ENCODE results near the gene ZNF280A. TPM values are rescaled to one million over a fixed set of nuclear protein-coding genes. Genes with fewer than 3 reads are reported as not detected.

The ZNF280A gene
- polyA plus RNA-seq, 1 donor from 2014 or later = not detected

- Histone ChIP-seq H3K27ac (ENCODE audit: low read length) (no peak overlapping the region), H3K79me2 (replicated peaks; ENCODE audit: insufficient read depth, low read length) (no peaks in the 10 kb centered on the region), H3K9me2 (ENCODE audit: insufficient read depth, low read length) (no peaks in the 10 kb centered on the region), H3F3A (ENCODE audit: insufficient read depth, low read length, poor library complexity, severe bottlenecking) (no peaks in the 10 kb centered on the region), H3K4me3 (ENCODE audit: low read length) (no peak overlapping the region), H3K27me3 (ENCODE audit: insufficient read depth, low read depth, low read length) (no peaks in the 10 kb centered on the region), H4K20me1 (ENCODE audit: insufficient read depth) (no peaks in the 10 kb centered on the region), H3K36me3 (ENCODE audit: insufficient read depth, low read length) (no peaks in the 10 kb centered on the region), H3K4me2 (ENCODE audit: low read length) (no peak overlapping the region), H3K9me3 (ENCODE audit: low read length) (no peaks in the 10 kb centered on the region), H3K9ac (ENCODE audit: low read length) (no peak overlapping the region), H2AFZ (ENCODE audit: low read depth, low read length) (no peak overlapping the region)
- TF ChIP-seq REST (IDR thresholded peaks at IDR 0.05; ENCODE audit: borderline replicate concordance) (no peak), EZH2 (IDR thresholded peaks at IDR 0.05; ENCODE audit: borderline replicate concordance, insufficient read depth, low read length, poor library complexity, severe bottlenecking) (no peak), RAD21 (conservative IDR thresholded peaks at IDR 0.05) (no peak), CTCF (IDR thresholded peaks at IDR 0.05; ENCODE audit: poor library complexity, severe bottlenecking) (no peak), SMC3 (conservative IDR thresholded peaks at IDR 0.05; ENCODE audit: poor library complexity) (no peak), TAF1 (IDR thresholded peaks at IDR 0.05; ENCODE audit: low read depth) (no peak), POLR2AphosphoS5 (IDR thresholded peaks at IDR 0.05) (no peak), EP300 (conservative IDR thresholded peaks at IDR 0.05; ENCODE audit: poor library complexity, severe bottlenecking) (no peak), MXI1 (conservative IDR thresholded peaks at IDR 0.05; ENCODE audit: poor library complexity, severe bottlenecking) (no peak)
These were observed 11.9 kb upstream of the ZNF280A start for GRCh38 chr22:22531770-22532546.

- H3F3A ChIP-seq (ENCODE audit: insufficient read depth, low read length, poor library complexity, severe bottlenecking) = no peaks in the 10 kb centered on the region
- H3K9me2 ChIP-seq (ENCODE audit: insufficient read depth, low read length) = no peaks in the 10 kb centered on the region
- no peaks in the 10 kb centered on the region for H3K9me3 ChIP-seq (ENCODE audit: low read length)
- no peaks in the 10 kb centered on the region for H3K36me3 ChIP-seq (ENCODE audit: insufficient read depth, low read length)
- no peak overlapping the region for H2AFZ ChIP-seq (ENCODE audit: low read depth, low read length)
- H3K9ac ChIP-seq (ENCODE audit: low read length) = no peak overlapping the region
- TF ChIP-seq MXI1 (conservative IDR thresholded peaks at IDR 0.05; ENCODE audit: poor library complexity, severe bottlenecking) = no peak
- no peak for TF ChIP-seq SMC3 (conservative IDR thresholded peaks at IDR 0.05; ENCODE audit: poor library complexity)
- no peak for TF ChIP-seq EZH2 (IDR thresholded peaks at IDR 0.05; ENCODE audit: borderline replicate concordance, insufficient read depth, low read length, poor library complexity, severe bottlenecking)
- TF ChIP-seq RAD21 (conservative IDR thresholded peaks at IDR 0.05) = no peak
- no peak for TF ChIP-seq POLR2AphosphoS5 (IDR thresholded peaks at IDR 0.05)
- TF ChIP-seq REST (IDR thresholded peaks at IDR 0.05; ENCODE audit: borderline replicate concordance) = no peak
- no peak for TF ChIP-seq CTCF (IDR thresholded peaks at IDR 0.05; ENCODE audit: poor library complexity, severe bottlenecking)
- no peak for TF ChIP-seq EP300 (conservative IDR thresholded peaks at IDR 0.05; ENCODE audit: poor library complexity, severe bottlenecking)
- TF ChIP-seq TAF1 (IDR thresholded peaks at IDR 0.05; ENCODE audit: low read depth) = no peak
- H4K20me1 ChIP-seq (ENCODE audit: insufficient read depth) = no peaks in the 10 kb centered on the region
- H3K79me2 ChIP-seq (replicated peaks; ENCODE audit: insufficient read depth, low read length) = no peaks in the 10 kb centered on the region
- H3K27ac ChIP-seq (ENCODE audit: low read length) = no peak overlapping the region
- no peak overlapping the region for H3K4me2 ChIP-seq (ENCODE audit: low read length)
- no peak overlapping the region for H3K4me3 ChIP-seq (ENCODE audit: low read length)
- no peaks in the 10 kb centered on the region for H3K27me3 ChIP-seq (ENCODE audit: insufficient read depth, low read depth, low read length)
These were observed 8.7 kb upstream of the ZNF280A start for GRCh38 chr22:22528780-22529179.
